SK-N-SH (cell line): ENCODE measurements around the gene PSMD9.

Source experiments
- EP300 ChIP-seq, 2 experiments: IDR thresholded peaks; 2 replicates each; pipeline versions ENCODE4 v1.4.0 to v1.6.1; 2012; ENCODE audit warnings: borderline replicate concordance in 1 of 2, low read depth in 1 of 2, low read length in 1 of 2
- EZH2phosphoT487 ChIP-seq: fragments of 200-600 bp; sonication (generic); IDR thresholded peaks from 2 replicates; pipeline ENCODE4 v1.6.1; 2017; ENCODE audit warnings: low read depth, mixed run types, mild to moderate bottlenecking, antibody characterized with exemption, moderate library complexity, borderline replicate concordance
- FOXJ3 ChIP-seq: sonication (generic); formaldehyde crosslinking; IDR thresholded peaks from 2 replicates; pipeline ENCODE4 v1.5.1; 2020; ENCODE audit warnings: mild to moderate bottlenecking, missing genetic modification reagents
- NRF1 ChIP-seq: IDR thresholded peaks from 2 replicates; pipeline ENCODE4 v1.6.1; 2012; ENCODE audit warnings: low read depth, mild to moderate bottlenecking, low read length
- TF ChIP-seq, protein P1 (sequence below): fragments of 200-600 bp; sonication (generic); IDR thresholded peaks from 2 replicates; pipeline ENCODE4 v1.6.1; 2017; ENCODE audit warnings: antibody characterized with exemption, mild to moderate bottlenecking, moderate library complexity
- TF ChIP-seq, protein P2 (sequence below): fragments of 150-350 bp; IDR thresholded peaks from 2 replicates; pipeline ENCODE4 v1.6.1; 2017; ENCODE audit warnings: antibody characterized with exemption, low read length, low read depth, borderline replicate concordance

DNA sequence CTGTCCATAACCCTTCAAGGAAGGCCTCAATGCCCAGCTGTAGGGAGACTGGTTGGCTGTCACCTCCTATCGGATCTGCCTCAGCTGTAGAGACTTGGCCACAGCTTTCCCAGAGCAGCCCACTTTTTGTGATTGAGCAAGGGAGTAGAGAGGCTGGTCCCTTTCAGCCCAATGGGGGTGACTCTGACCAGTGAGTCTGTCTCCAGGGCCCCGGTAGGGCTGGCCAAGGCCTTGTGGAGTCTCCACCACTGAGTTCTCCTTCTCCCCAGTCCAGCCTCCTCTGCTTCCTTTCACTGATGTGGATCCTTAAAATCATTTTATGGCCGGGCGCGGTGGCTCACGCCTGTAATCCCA lies 15.4 kb upstream of the PSMD9 start:
- TF ChIP-seq, protein P1, sequence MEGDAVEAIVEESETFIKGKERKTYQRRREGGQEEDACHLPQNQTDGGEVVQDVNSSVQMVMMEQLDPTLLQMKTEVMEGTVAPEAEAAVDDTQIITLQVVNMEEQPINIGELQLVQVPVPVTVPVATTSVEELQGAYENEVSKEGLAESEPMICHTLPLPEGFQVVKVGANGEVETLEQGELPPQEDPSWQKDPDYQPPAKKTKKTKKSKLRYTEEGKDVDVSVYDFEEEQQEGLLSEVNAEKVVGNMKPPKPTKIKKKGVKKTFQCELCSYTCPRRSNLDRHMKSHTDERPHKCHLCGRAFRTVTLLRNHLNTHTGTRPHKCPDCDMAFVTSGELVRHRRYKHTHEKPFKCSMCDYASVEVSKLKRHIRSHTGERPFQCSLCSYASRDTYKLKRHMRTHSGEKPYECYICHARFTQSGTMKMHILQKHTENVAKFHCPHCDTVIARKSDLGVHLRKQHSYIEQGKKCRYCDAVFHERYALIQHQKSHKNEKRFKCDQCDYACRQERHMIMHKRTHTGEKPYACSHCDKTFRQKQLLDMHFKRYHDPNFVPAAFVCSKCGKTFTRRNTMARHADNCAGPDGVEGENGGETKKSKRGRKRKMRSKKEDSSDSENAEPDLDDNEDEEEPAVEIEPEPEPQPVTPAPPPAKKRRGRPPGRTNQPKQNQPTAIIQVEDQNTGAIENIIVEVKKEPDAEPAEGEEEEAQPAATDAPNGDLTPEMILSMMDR: no peak
- TF ChIP-seq EP300 (IDR thresholded peaks at IDR 0.05; ENCODE audit: borderline replicate concordance in 1 of 2, low read depth in 1 of 2, low read length in 1 of 2) (no peak), EZH2phosphoT487 (no peak), NRF1 (no peak), FOXJ3 (CRISPR knock-in tag) (no peak)
- TF ChIP-seq, protein P2, sequence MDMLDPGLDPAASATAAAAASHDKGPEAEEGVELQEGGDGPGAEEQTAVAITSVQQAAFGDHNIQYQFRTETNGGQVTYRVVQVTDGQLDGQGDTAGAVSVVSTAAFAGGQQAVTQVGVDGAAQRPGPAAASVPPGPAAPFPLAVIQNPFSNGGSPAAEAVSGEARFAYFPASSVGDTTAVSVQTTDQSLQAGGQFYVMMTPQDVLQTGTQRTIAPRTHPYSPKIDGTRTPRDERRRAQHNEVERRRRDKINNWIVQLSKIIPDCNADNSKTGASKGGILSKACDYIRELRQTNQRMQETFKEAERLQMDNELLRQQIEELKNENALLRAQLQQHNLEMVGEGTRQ: no peak
